ENCODE data around the gene CRIM1.

CRIM1 gene

GRCh38 chr2:36578343-36579296, 223.0 kb downstream of the CRIM1 start:
- DNase-seq (ENCODE audit: low read depth in 2 of 2): no peak

GRCh38 chr2:36579297-36579664, 223.7 kb downstream of the CRIM1 start:
- no peak for DNase-seq (ENCODE audit: low read depth in 2 of 2)

GRCh38 chr2:36582538-36582937, 227.0 kb downstream of the CRIM1 start:
- no peak for DNase-seq (ENCODE audit: low read depth in 2 of 2)

- no peak for DNase-seq (ENCODE audit: low read depth in 2 of 2)
These were observed 227.4 kb downstream of the CRIM1 start for GRCh38 chr2:36582951-36583350.

GRCh38 chr2:36584148-36584794, 228.7 kb downstream of the CRIM1 start:
- DNase-seq (ENCODE audit: low read depth in 2 of 2): no peak

GRCh38 chr2:36586672-36587071, 231.1 kb downstream of the CRIM1 start:
- DNase-seq (ENCODE audit: low read depth in 2 of 2): no peak

GRCh38 chr2:36587101-36587500, 231.5 kb downstream of the CRIM1 start:
- DNase-seq (ENCODE audit: low read depth in 2 of 2): no peak

GRCh38 chr2:36587556-36587955, 232.0 kb downstream of the CRIM1 start:
- no peak for DNase-seq (ENCODE audit: low read depth in 2 of 2)

- no peak for DNase-seq (ENCODE audit: low read depth in 2 of 2)
These were observed 233.7 kb downstream of the CRIM1 start for GRCh38 chr2:36589230-36589630.

- no peak for DNase-seq (ENCODE audit: low read depth in 2 of 2)
These were observed 239.3 kb downstream of the CRIM1 start for GRCh38 chr2:36594849-36595248.

GRCh38 chr2:36596397-36596796, 240.8 kb downstream of the CRIM1 start:
- no peak for DNase-seq (ENCODE audit: low read depth in 2 of 2)

GRCh38 chr2:36597003-36597531, 241.5 kb downstream of the CRIM1 start:
- DNase-seq (ENCODE audit: low read depth in 2 of 2): no peak

- DNase-seq (ENCODE audit: low read depth in 2 of 2): peak; percentile 22 to 58
These were observed 242.2 kb downstream of the CRIM1 start, which contains the start of gene FEZ2 for GRCh38 chr2:36597532-36598377. Gene FEZ2, minus strand, starts transcription at chr2:36598168. Its CDS starts 26 bp downstream, at chr2:36598142.

Data from stimulated activated CD8-positive, alpha-beta memory T cell treated with anti-CD3 and anti-CD28 coated beads, Interleukin-7, amount 100 ng/mL, for 4 hours (primary cell).